ENCODE results near the gene WDR93.

WDR93 gene

GRCh38 chr15:89652666-89653065, 37.9 kb upstream of the WDR93 start:
- Histone ChIP-seq H3K4me1 (ENCODE audit: control insufficient read depth, insufficient read depth, low read length) (no peaks in the 10 kb centered on the region), H3K27me3 (ENCODE audit: control insufficient read depth, insufficient read depth, low read length) (peaks cover 3% of the 10 kb centered on the region), H3K4me3 (ENCODE audit: low read depth, low read length) (no peak overlapping the region), H3K9me3 (ENCODE audit: control insufficient read depth, insufficient read depth, low read length) (no peaks in the 10 kb centered on the region), H3K36me3 (ENCODE audit: control insufficient read depth, insufficient read depth, low read length) (peaks cover 10% of the 10 kb centered on the region), H3K9ac (ENCODE audit: low read depth, low read length) (no peak overlapping the region)

GRCh38 chr15:89653578-89653977, 37.0 kb upstream of the WDR93 start:
- no peak overlapping the region for H3K9ac ChIP-seq (ENCODE audit: low read depth, low read length)
- no peaks in the 10 kb centered on the region for H3K9me3 ChIP-seq (ENCODE audit: control insufficient read depth, insufficient read depth, low read length)
- no peaks in the 10 kb centered on the region for H3K4me1 ChIP-seq (ENCODE audit: control insufficient read depth, insufficient read depth, low read length)
- H3K4me3 ChIP-seq (ENCODE audit: low read depth, low read length): no peak overlapping the region
- H3K36me3 ChIP-seq (ENCODE audit: control insufficient read depth, insufficient read depth, low read length): peaks cover 10% of the 10 kb centered on the region
- H3K27me3 ChIP-seq (ENCODE audit: control insufficient read depth, insufficient read depth, low read length): peaks cover 3% of the 10 kb centered on the region

GRCh38 chr15:89654301-89654761, 36.3 kb upstream of the WDR93 start:
- H3K27me3 ChIP-seq (ENCODE audit: control insufficient read depth, insufficient read depth, low read length): peaks cover 3% of the 10 kb centered on the region
- peak overlapping the region; percentile 81 for H3K4me3 ChIP-seq (ENCODE audit: low read depth, low read length)
- no peaks in the 10 kb centered on the region for H3K4me1 ChIP-seq (ENCODE audit: control insufficient read depth, insufficient read depth, low read length)
- peak overlapping the region; percentile 79 for H3K9ac ChIP-seq (ENCODE audit: low read depth, low read length)
- H3K36me3 ChIP-seq (ENCODE audit: control insufficient read depth, insufficient read depth, low read length): peaks cover 10% of the 10 kb centered on the region
- no peaks in the 10 kb centered on the region for H3K9me3 ChIP-seq (ENCODE audit: control insufficient read depth, insufficient read depth, low read length)

- Histone ChIP-seq H3K9me3 (ENCODE audit: control insufficient read depth, insufficient read depth, low read length) (no peaks in the 10 kb centered on the region), H3K27me3 (ENCODE audit: control insufficient read depth, insufficient read depth, low read length) (peaks cover 3% of the 10 kb centered on the region), H3K36me3 (ENCODE audit: control insufficient read depth, insufficient read depth, low read length) (peaks cover 10% of the 10 kb centered on the region), H3K4me3 (ENCODE audit: low read depth, low read length) (peak within 1 kb of the TSS; percentile 81), H3K4me1 (ENCODE audit: control insufficient read depth, insufficient read depth, low read length) (no peaks in the 10 kb centered on the region), H3K9ac (ENCODE audit: low read depth, low read length) (peak within 1 kb of the TSS; percentile 79)
These were observed 35.5 kb upstream of the WDR93 start, which contains the start of gene KIF7 for GRCh38 chr15:89654847-89655805. Gene KIF7, minus strand, starts transcription at chr15:89655467. Its CDS starts 2,537 bp downstream, at chr15:89652930.

GRCh38 chr15:89656116-89656815, 34.3 kb upstream of the WDR93 start:
- no peak overlapping the region for H3K9ac ChIP-seq (ENCODE audit: low read depth, low read length)
- no peaks in the 10 kb centered on the region for H3K4me1 ChIP-seq (ENCODE audit: control insufficient read depth, insufficient read depth, low read length)
- peaks cover 3% of the 10 kb centered on the region for H3K27me3 ChIP-seq (ENCODE audit: control insufficient read depth, insufficient read depth, low read length)
- peaks cover 10% of the 10 kb centered on the region for H3K36me3 ChIP-seq (ENCODE audit: control insufficient read depth, insufficient read depth, low read length)
- H3K4me3 ChIP-seq (ENCODE audit: low read depth, low read length): no peak overlapping the region
- H3K9me3 ChIP-seq (ENCODE audit: control insufficient read depth, insufficient read depth, low read length): no peaks in the 10 kb centered on the region

DNA sequence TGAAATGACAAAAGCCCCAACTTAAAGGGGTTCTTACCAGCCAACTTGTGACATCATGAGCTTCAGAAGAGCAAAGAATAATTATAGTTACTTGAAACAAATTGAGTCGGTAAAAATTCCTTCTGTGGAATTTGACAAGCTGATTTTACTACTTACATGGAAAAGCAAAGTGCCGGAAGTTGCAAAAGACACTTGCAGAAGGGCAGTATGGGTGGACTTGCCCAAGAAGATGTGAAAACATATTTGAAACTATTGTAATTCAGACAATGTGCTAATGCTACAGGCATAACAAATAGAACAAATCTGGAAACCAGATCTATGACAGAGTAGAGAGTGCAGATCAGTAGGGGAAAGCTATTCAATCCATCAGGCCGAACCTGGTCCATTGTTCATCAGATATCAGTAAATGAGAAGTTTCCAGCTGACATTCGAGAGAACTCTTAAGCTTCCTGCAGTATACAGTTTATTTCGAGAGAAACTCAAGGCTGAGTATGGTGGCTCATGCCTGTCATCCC, 32.9 kb upstream of the WDR93 start:
- H3K36me3 ChIP-seq (ENCODE audit: control insufficient read depth, insufficient read depth, low read length): peaks cover 2% of the 10 kb centered on the region
- H3K4me3 ChIP-seq (ENCODE audit: low read depth, low read length): no peak overlapping the region
- no peaks in the 10 kb centered on the region for H3K9me3 ChIP-seq (ENCODE audit: control insufficient read depth, insufficient read depth, low read length)
- H3K27me3 ChIP-seq (ENCODE audit: control insufficient read depth, insufficient read depth, low read length): peaks cover 3% of the 10 kb centered on the region
- H3K4me1 ChIP-seq (ENCODE audit: control insufficient read depth, insufficient read depth, low read length): no peaks in the 10 kb centered on the region
- H3K9ac ChIP-seq (ENCODE audit: low read depth, low read length): no peak overlapping the region

DNA sequence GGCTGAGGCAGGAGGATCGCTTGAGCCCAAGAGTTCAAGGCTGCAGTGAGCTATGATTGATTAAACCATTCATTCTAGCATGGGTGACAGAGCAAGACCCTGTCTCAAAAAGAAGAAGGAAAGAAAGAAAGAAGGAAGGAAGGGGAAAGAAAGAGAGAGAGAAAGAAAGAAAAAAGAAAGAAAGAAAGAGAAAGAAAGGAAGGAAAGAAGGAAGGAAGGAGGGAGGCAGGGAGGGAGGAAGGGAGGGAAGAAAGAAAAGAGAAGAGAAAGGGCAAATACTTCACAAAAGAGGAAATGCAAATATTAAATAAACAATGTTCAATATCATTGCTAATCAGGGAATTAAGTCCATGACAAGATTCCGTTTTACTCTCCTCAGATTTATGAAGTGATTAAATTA, 31.3 kb upstream of the WDR93 start:
- Histone ChIP-seq H3K9ac (ENCODE audit: low read depth, low read length) (no peak overlapping the region), H3K27me3 (ENCODE audit: control insufficient read depth, insufficient read depth, low read length) (peaks cover 4% of the 10 kb centered on the region), H3K9me3 (ENCODE audit: control insufficient read depth, insufficient read depth, low read length) (no peaks in the 10 kb centered on the region), H3K4me3 (ENCODE audit: low read depth, low read length) (no peak overlapping the region), H3K4me1 (ENCODE audit: control insufficient read depth, insufficient read depth, low read length) (no peaks in the 10 kb centered on the region), H3K36me3 (ENCODE audit: control insufficient read depth, insufficient read depth, low read length) (no peaks in the 10 kb centered on the region)

GRCh38 chr15:89660556-89660955, 30.1 kb upstream of the WDR93 start:
- no peak overlapping the region for H3K9ac ChIP-seq (ENCODE audit: low read depth, low read length)
- H3K4me1 ChIP-seq (ENCODE audit: control insufficient read depth, insufficient read depth, low read length): peaks cover 4% of the 10 kb centered on the region
- H3K9me3 ChIP-seq (ENCODE audit: control insufficient read depth, insufficient read depth, low read length): no peaks in the 10 kb centered on the region
- H3K36me3 ChIP-seq (ENCODE audit: control insufficient read depth, insufficient read depth, low read length): no peaks in the 10 kb centered on the region
- H3K27me3 ChIP-seq (ENCODE audit: control insufficient read depth, insufficient read depth, low read length): peaks cover 13% of the 10 kb centered on the region
- H3K4me3 ChIP-seq (ENCODE audit: low read depth, low read length): no peak overlapping the region

DNA sequence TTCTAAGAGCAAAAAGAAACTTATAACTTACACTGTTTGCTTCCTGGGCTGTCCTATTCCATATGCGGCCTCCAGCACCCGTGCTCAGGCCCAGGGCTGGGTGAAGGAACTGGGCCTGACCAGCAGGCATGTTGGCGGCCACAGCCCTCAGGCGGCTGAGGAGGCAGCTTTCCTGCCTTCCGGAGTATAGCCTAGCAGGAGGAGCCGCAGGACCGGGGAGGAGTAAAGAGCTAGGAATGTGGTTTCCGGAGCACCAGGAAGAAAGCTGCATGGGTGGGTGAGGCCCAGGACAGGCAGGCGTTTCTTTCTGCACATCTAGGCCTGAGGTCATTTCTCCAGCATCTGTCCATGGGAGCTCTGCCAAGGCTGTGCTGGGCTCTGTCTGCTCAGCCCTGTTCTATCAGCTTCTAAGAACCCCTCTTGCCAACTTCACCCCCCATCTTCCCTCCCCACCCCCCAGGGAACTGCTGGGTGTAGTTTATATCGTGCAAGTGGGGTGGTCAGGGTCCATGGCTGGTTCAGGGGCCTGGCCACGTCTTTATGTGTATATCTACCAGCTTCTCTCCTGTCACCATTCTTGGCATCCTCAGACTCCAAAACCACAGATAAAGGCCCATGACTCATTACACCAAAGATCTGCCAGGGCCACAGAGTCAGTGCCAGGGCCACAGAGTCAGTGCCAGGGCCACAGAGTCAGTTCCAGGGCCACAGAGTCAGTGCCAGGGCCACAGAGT, 27.6 kb upstream of the WDR93 start:
- H3K9ac ChIP-seq (ENCODE audit: low read depth, low read length): no peak overlapping the region
- no peaks in the 10 kb centered on the region for H3K36me3 ChIP-seq (ENCODE audit: control insufficient read depth, insufficient read depth, low read length)
- H3K4me3 ChIP-seq (ENCODE audit: low read depth, low read length): no peak overlapping the region
- peaks cover 12% of the 10 kb centered on the region for H3K27me3 ChIP-seq (ENCODE audit: control insufficient read depth, insufficient read depth, low read length)
- H3K9me3 ChIP-seq (ENCODE audit: control insufficient read depth, insufficient read depth, low read length): no peaks in the 10 kb centered on the region
- peaks cover 4% of the 10 kb centered on the region for H3K4me1 ChIP-seq (ENCODE audit: control insufficient read depth, insufficient read depth, low read length)

DNA sequence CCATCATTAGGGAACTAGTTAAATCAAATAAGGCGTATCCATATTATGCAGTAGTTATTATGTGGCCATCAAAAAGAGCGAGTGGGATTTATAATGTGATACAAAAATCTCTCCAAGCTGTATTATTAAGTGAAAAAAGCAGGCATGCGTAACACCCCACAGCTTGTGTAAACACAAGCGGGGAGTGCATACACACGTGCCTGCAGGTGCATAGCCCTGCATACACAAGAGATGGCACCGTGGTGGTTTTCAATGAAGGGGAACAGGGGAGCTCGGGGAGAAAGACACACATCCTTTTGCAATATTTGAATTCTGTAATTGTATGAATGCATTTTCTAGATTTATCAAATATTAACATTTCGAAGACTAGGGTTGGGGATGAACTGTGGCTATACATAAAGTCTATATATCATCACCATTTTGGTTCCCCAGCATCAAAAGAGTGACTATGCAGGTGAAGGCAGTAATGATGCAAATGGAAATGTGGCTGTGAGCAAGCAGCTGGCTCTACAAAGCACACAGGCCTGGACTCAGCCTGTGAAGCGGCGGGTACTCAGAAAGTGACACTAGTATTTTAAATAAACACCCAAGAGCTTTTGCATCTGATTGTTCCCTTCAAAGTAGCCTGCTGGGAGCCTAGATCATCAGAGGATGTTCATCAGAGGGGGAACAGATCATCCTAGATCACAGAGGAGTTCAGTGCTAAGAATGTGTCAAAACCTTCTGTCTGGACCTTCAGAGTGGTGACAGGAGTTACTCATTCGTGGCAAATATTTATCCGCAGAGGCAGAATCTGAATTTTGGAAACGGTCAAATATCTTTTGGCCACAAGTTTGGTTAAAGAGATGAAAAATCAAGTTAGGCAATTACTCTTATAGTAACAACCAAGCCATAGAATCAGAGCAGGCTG, 25.9 kb upstream of the WDR93 start:
- Histone ChIP-seq H3K9me3 (ENCODE audit: control insufficient read depth, insufficient read depth, low read length) (no peaks in the 10 kb centered on the region), H3K9ac (ENCODE audit: low read depth, low read length) (no peak overlapping the region), H3K36me3 (ENCODE audit: control insufficient read depth, insufficient read depth, low read length) (no peaks in the 10 kb centered on the region), H3K4me1 (ENCODE audit: control insufficient read depth, insufficient read depth, low read length) (peaks cover 4% of the 10 kb centered on the region), H3K27me3 (ENCODE audit: control insufficient read depth, insufficient read depth, low read length) (peaks cover 12% of the 10 kb centered on the region), H3K4me3 (ENCODE audit: low read depth, low read length) (no peak overlapping the region)
